ENCODE measurements around the gene GPATCH1. TPM values are rescaled to one million over a fixed set of nuclear protein-coding genes. Genes with fewer than 3 reads are reported as not detected.

GPATCH1 gene
- total and polyA plus RNA-seq, 10 of the 15 experiments (the other 5 are each of a cell fraction or from before 2014, with no cell fraction given) = 4.5 to 9.6 (median 7.2) TPM

DNA sequence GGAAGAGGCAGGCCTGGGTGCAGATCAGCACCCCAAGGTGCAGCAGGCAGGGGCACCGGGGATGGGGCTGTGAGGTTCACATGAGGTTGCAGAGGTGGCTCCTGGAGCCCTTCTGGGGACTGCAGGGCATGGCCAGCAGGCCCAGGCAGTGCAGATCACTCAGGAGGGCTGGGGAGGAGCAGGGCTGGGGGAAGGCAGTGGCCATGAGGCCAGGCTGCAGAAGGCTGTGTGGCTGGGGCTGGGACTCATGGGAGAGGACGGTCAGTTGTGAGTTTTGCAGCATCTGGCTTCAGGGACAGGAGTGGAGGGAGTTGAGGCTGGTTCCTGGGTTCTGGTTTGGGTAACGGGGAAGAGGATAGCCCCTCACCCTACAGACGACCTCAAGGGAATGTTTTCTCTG is 58.2 kb downstream of the GPATCH1 start:
- H3K9me3 ChIP-seq (replicated peaks; ENCODE audit: control insufficient read depth, insufficient read depth, low read length) = no peaks in the 10 kb centered on the region
- ChIA-PET RAD21 (ENCODE audit: unreplicated experiment) (no interaction called here), CTCF (interaction anchor here (3.7 kb wide), 1 partner anchor 46 kb away, joined by 30 read pairs; no protein-coding TSS in a partner anchor), SMC1A (ENCODE audit: uncharacterized antibody, unreplicated experiment) (no interaction called here), POLR2A (interaction anchor here (0.7 kb wide), 1 partner anchor 427 kb away, joined by 3 read pairs; no protein-coding TSS in a partner anchor)
- in situ Hi-C loops (cut with MboI) (no loop called here), intact Hi-C loops (cut with micrococcal nuclease; ENCODE audit: unreplicated experiment) (no loop called here)
- no peaks in the 10 kb centered on the region for H3K79me2 ChIP-seq (ENCODE audit: control insufficient read depth, insufficient read depth, low read length)
- H3K9ac ChIP-seq (ENCODE audit: control insufficient read depth, insufficient read depth, low read length) = no peak overlapping the region
- no peak overlapping the region for H3K4me3 ChIP-seq
- no peak overlapping the region for H2AFZ ChIP-seq (ENCODE audit: control insufficient read depth, low read depth, low read length)
- TF ChIP-seq CHD4 (IDR thresholded peaks at IDR 0.05) (no peak), MYC (IDR thresholded peaks at IDR 0.05; ENCODE audit: insufficient read depth, insufficient read length, insufficient replicate concordance, low read length, severe bottlenecking) (no peak), MXI1 (IDR thresholded peaks at IDR 0.05; ENCODE audit: low read depth, low read length) (no peak), ATF3 (IDR thresholded peaks at IDR 0.05; ENCODE audit: borderline replicate concordance, extremely low read depth, low read depth, low read length) (no peak), CBX5 (IDR thresholded peaks at IDR 0.05; ENCODE audit: low read depth) (no peak), ZSCAN29 (IDR thresholded peaks at IDR 0.05) (no peak), CBFB (IDR thresholded peaks at IDR 0.05; ENCODE audit: low read depth) (no peak), SUPT20H (IDR thresholded peaks at IDR 0.05; ENCODE audit: borderline replicate concordance, control insufficient read depth, low read depth, low read length) (no peak), EP300 (IDR thresholded peaks at IDR 0.05; ENCODE audit: borderline replicate concordance in 1 of 2, control insufficient read depth in 1 of 2, low read depth in 2 of 2, low read length in 2 of 2) (no peak), SREBF2 (IDR thresholded peaks at IDR 0.05; ENCODE audit: low read length) (no peak), STAT3 (IDR thresholded peaks at IDR 0.05; ENCODE audit: low read depth, low read length) (no peak), GATAD2B (conservative IDR thresholded peaks at IDR 0.05; ENCODE audit: low read depth) (no peak)
- TF ChIP-seq, protein P1, sequence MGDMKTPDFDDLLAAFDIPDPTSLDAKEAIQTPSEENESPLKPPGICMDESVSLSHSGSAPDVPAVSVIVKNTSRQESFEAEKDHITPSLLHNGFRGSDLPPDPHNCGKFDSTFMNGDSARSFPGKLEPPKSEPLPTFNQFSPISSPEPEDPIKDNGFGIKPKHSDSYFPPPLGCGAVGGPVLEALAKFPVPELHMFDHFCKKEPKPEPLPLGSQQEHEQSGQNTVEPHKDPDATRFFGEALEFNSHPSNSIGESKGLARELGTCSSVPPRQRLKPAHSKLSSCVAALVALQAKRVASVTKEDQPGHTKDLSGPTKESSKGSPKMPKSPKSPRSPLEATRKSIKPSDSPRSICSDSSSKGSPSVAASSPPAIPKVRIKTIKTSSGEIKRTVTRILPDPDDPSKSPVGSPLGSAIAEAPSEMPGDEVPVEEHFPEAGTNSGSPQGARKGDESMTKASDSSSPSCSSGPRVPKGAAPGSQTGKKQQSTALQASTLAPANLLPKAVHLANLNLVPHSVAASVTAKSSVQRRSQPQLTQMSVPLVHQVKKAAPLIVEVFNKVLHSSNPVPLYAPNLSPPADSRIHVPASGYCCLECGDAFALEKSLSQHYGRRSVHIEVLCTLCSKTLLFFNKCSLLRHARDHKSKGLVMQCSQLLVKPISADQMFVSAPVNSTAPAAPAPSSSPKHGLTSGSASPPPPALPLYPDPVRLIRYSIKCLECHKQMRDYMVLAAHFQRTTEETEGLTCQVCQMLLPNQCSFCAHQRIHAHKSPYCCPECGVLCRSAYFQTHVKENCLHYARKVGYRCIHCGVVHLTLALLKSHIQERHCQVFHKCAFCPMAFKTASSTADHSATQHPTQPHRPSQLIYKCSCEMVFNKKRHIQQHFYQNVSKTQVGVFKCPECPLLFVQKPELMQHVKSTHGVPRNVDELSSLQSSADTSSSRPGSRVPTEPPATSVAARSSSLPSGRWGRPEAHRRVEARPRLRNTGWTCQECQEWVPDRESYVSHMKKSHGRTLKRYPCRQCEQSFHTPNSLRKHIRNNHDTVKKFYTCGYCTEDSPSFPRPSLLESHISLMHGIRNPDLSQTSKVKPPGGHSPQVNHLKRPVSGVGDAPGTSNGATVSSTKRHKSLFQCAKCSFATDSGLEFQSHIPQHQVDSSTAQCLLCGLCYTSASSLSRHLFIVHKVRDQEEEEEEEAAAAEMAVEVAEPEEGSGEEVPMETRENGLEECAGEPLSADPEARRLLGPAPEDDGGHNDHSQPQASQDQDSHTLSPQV (IDR thresholded peaks at IDR 0.05) = no peak
- TF ChIP-seq, protein P2, sequence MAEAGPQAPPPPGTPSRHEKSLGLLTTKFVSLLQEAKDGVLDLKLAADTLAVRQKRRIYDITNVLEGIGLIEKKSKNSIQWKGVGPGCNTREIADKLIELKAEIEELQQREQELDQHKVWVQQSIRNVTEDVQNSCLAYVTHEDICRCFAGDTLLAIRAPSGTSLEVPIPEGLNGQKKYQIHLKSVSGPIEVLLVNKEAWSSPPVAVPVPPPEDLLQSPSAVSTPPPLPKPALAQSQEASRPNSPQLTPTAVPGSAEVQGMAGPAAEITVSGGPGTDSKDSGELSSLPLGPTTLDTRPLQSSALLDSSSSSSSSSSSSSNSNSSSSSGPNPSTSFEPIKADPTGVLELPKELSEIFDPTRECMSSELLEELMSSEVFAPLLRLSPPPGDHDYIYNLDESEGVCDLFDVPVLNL (IDR thresholded peaks at IDR 0.05; ENCODE audit: low read depth, low read length) = no peak
- TF ChIP-seq, protein P3, sequence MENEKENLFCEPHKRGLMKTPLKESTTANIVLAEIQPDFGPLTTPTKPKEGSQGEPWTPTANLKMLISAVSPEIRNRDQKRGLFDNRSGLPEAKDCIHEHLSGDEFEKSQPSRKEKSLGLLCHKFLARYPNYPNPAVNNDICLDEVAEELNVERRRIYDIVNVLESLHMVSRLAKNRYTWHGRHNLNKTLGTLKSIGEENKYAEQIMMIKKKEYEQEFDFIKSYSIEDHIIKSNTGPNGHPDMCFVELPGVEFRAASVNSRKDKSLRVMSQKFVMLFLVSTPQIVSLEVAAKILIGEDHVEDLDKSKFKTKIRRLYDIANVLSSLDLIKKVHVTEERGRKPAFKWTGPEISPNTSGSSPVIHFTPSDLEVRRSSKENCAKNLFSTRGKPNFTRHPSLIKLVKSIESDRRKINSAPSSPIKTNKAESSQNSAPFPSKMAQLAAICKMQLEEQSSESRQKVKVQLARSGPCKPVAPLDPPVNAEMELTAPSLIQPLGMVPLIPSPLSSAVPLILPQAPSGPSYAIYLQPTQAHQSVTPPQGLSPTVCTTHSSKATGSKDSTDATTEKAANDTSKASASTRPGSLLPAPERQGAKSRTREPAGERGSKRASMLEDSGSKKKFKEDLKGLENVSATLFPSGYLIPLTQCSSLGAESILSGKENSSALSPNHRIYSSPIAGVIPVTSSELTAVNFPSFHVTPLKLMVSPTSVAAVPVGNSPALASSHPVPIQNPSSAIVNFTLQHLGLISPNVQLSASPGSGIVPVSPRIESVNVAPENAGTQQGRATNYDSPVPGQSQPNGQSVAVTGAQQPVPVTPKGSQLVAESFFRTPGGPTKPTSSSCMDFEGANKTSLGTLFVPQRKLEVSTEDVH (IDR thresholded peaks at IDR 0.05; ENCODE audit: low read depth, partially characterized antibody) = no peak
- no peaks in the 10 kb centered on the region for H3K4me1 ChIP-seq (ENCODE audit: control insufficient read depth, insufficient read depth, low read length)
- no peaks in the 10 kb centered on the region for H3K27me3 ChIP-seq (replicated peaks in 1 of 2; ENCODE audit: control insufficient read depth in 2 of 2, insufficient read depth in 2 of 2, low read length in 1 of 2)
- no peak overlapping the region for H3K4me2 ChIP-seq (ENCODE audit: control insufficient read depth, insufficient read depth)
- H4K20me1 ChIP-seq (ENCODE audit: control insufficient read depth, insufficient read depth) = no peaks in the 10 kb centered on the region
- no TSS peak for BruUV-seq (replicated peaks)
- H3K27ac ChIP-seq (ENCODE audit: control insufficient read depth, insufficient read depth) = no peak overlapping the region
- WGBS (ENCODE audit: insufficient coverage, insufficient replicate concordance, low lambda C conversion rate, missing lambda C conversion rate) = 8% methylated on average over 4 of the region's 4 CpGs
- no peak for FAIRE-seq
- DNase-seq (ENCODE audit: low read depth, low spot score) = no peak
- no peaks in the 10 kb centered on the region for H3K36me3 ChIP-seq (ENCODE audit: control insufficient read depth in 2 of 2, insufficient read depth in 2 of 2, low read length in 1 of 2)
- no peak for ATAC-seq
